Activated T-helper 17 cell treated with anti-CD3 and anti-CD28 coated beads, Interleukin-2, amount 50 U/mL, for 72 hours (primary cell): ENCODE results near the gene SYK. TPM values are rescaled to one million over a fixed set of nuclear protein-coding genes. Genes with fewer than 3 reads are reported as not detected.
A peak's percentile ranks its signal among the peaks of the same experiment; 100 is the strongest.

Experiments
- ATAC-seq: fragments of 150-1000 bp; cut with Tn5 transposase; replicated peaks from 2 replicates; pipeline ENCODE4 v1.10.0; 2021; ENCODE audit warnings: mild to moderate bottlenecking, moderate library complexity
- H3K27ac Mint-ChIP-seq: one replicate; pipeline ENCODE4 v1.8.0; 2022; ENCODE audit warnings: mixed read lengths
- H3K27me3 Mint-ChIP-seq: one replicate; pipeline ENCODE4 v1.8.0; 2022; ENCODE audit warnings: mixed read lengths
- H3K36me3 Mint-ChIP-seq: one replicate; pipeline ENCODE4 v1.8.0; 2022; ENCODE audit warnings: low read depth, mild to moderate bottlenecking, mixed read lengths
- H3K4me1 Mint-ChIP-seq: one replicate; pipeline ENCODE4 v1.8.0; 2022; ENCODE audit warnings: mixed read lengths
- H3K4me3 Mint-ChIP-seq: one replicate; pipeline ENCODE4 v1.8.0; 2022; ENCODE audit warnings: mild to moderate bottlenecking, mixed read lengths
- H3K9me3 Mint-ChIP-seq: one replicate; pipeline ENCODE4 v1.8.0; 2022; ENCODE audit warnings: mixed read lengths
- total RNA-seq, 2 donors: library from RNA; stranded (reverse); gene quantifications; one replicate each; pipeline ENCODE4 v1.2.3, GENCODE V29; 2022

Gene SYK
- total RNA-seq, 2 donors from 2014 or later: 0.16 to 0.37 TPM

- Mint-ChIP-seq H3K36me3 (no peaks in the 10 kb centered on the region), H3K9me3 (no peaks in the 10 kb centered on the region), H3K27me3 (no peaks in the 10 kb centered on the region), H3K27ac (no peak overlapping the region), H3K4me1 (peaks cover 6% of the 10 kb centered on the region), H3K4me3 (no peak overlapping the region)
- no peak for ATAC-seq
Measured at GRCh38 chr9:90861380-90861779, 59.8 kb downstream of the SYK start.

GRCh38 chr9:90861826-90862740 lies 60.5 kb downstream of the SYK start:
- Mint-ChIP-seq H3K4me3 (no peak overlapping the region), H3K27ac (no peak overlapping the region), H3K4me1 (peaks cover 6% of the 10 kb centered on the region), H3K36me3 (no peaks in the 10 kb centered on the region), H3K27me3 (no peaks in the 10 kb centered on the region), H3K9me3 (no peaks in the 10 kb centered on the region)
- no peak for ATAC-seq

GRCh38 chr9:90864779-90865178 lies 63.2 kb downstream of the SYK start:
- no peaks in the 10 kb centered on the region for H3K36me3 Mint-ChIP-seq
- H3K4me3 Mint-ChIP-seq: peak overlapping the region; percentile 17
- H3K4me1 Mint-ChIP-seq: peaks cover 6% of the 10 kb centered on the region
- no peaks in the 10 kb centered on the region for H3K27me3 Mint-ChIP-seq
- no peaks in the 10 kb centered on the region for H3K9me3 Mint-ChIP-seq
- H3K27ac Mint-ChIP-seq: peak overlapping the region; percentile 5
- no peak for ATAC-seq

GRCh38 chr9:90867101-90867500 lies 65.5 kb downstream of the SYK start:
- Mint-ChIP-seq H3K36me3 (no peaks in the 10 kb centered on the region), H3K27ac (no peak overlapping the region), H3K4me1 (peaks cover 6% of the 10 kb centered on the region), H3K27me3 (peaks cover 3% of the 10 kb centered on the region), H3K4me3 (no peak overlapping the region), H3K9me3 (no peaks in the 10 kb centered on the region)
- ATAC-seq: no peak

GRCh38 chr9:90868555-90868954 lies 66.9 kb downstream of the SYK start:
- H3K27me3 Mint-ChIP-seq: peaks cover 11% of the 10 kb centered on the region
- no peak overlapping the region for H3K4me3 Mint-ChIP-seq
- no peaks in the 10 kb centered on the region for H3K9me3 Mint-ChIP-seq
- peaks cover 6% of the 10 kb centered on the region for H3K4me1 Mint-ChIP-seq
- no peaks in the 10 kb centered on the region for H3K36me3 Mint-ChIP-seq
- no peak for ATAC-seq
- H3K27ac Mint-ChIP-seq: no peak overlapping the region

GRCh38 chr9:90869361-90869760 lies 67.7 kb downstream of the SYK start:
- H3K36me3 Mint-ChIP-seq: no peaks in the 10 kb centered on the region
- no peaks in the 10 kb centered on the region for H3K9me3 Mint-ChIP-seq
- ATAC-seq: no peak
- H3K27ac Mint-ChIP-seq: no peak overlapping the region
- H3K27me3 Mint-ChIP-seq: peaks cover 11% of the 10 kb centered on the region
- peaks cover 6% of the 10 kb centered on the region for H3K4me1 Mint-ChIP-seq
- no peak overlapping the region for H3K4me3 Mint-ChIP-seq

GRCh38 chr9:90870621-90871326 lies 69.2 kb downstream of the SYK start:
- peaks cover 11% of the 10 kb centered on the region for H3K27me3 Mint-ChIP-seq
- no peaks in the 10 kb centered on the region for H3K9me3 Mint-ChIP-seq
- no peaks in the 10 kb centered on the region for H3K4me1 Mint-ChIP-seq
- ATAC-seq: no peak
- H3K27ac Mint-ChIP-seq: no peak overlapping the region
- H3K4me3 Mint-ChIP-seq: no peak overlapping the region
- no peaks in the 10 kb centered on the region for H3K36me3 Mint-ChIP-seq

- ATAC-seq: no peak
- Mint-ChIP-seq H3K27me3 (peaks cover 11% of the 10 kb centered on the region), H3K36me3 (no peaks in the 10 kb centered on the region), H3K4me3 (no peak overlapping the region), H3K9me3 (no peaks in the 10 kb centered on the region), H3K27ac (no peak overlapping the region), H3K4me1 (no peaks in the 10 kb centered on the region)
Measured at GRCh38 chr9:90871327-90871935, 69.8 kb downstream of the SYK start.

GRCh38 chr9:90872835-90873294 lies 71.2 kb downstream of the SYK start:
- Mint-ChIP-seq H3K4me3 (no peak overlapping the region), H3K27ac (no peak overlapping the region), H3K27me3 (peaks cover 11% of the 10 kb centered on the region), H3K36me3 (no peaks in the 10 kb centered on the region), H3K4me1 (no peaks in the 10 kb centered on the region), H3K9me3 (no peaks in the 10 kb centered on the region)
- ATAC-seq: peak; percentile 18

GRCh38 chr9:90873422-90873821 lies 71.8 kb downstream of the SYK start:
- no peak for ATAC-seq
- H3K9me3 Mint-ChIP-seq: no peaks in the 10 kb centered on the region
- H3K27ac Mint-ChIP-seq: no peak overlapping the region
- H3K27me3 Mint-ChIP-seq: peaks cover 11% of the 10 kb centered on the region
- H3K4me3 Mint-ChIP-seq: no peak overlapping the region
- H3K36me3 Mint-ChIP-seq: no peaks in the 10 kb centered on the region
- no peaks in the 10 kb centered on the region for H3K4me1 Mint-ChIP-seq

GRCh38 chr9:90874194-90874593 lies 72.6 kb downstream of the SYK start:
- no peak for ATAC-seq
- Mint-ChIP-seq H3K27ac (no peak overlapping the region), H3K4me1 (no peaks in the 10 kb centered on the region), H3K27me3 (peaks cover 11% of the 10 kb centered on the region), H3K4me3 (no peak overlapping the region), H3K36me3 (no peaks in the 10 kb centered on the region), H3K9me3 (no peaks in the 10 kb centered on the region)

GRCh38 chr9:90878562-90878961 lies 76.9 kb downstream of the SYK start:
- no peaks in the 10 kb centered on the region for H3K4me1 Mint-ChIP-seq
- no peak overlapping the region for H3K4me3 Mint-ChIP-seq
- H3K36me3 Mint-ChIP-seq: no peaks in the 10 kb centered on the region
- H3K27me3 Mint-ChIP-seq: no peaks in the 10 kb centered on the region
- no peak overlapping the region for H3K27ac Mint-ChIP-seq
- H3K9me3 Mint-ChIP-seq: no peaks in the 10 kb centered on the region
- no peak for ATAC-seq

GRCh38 chr9:90880066-90880465 lies 78.4 kb downstream of the SYK start:
- no peaks in the 10 kb centered on the region for H3K36me3 Mint-ChIP-seq
- H3K4me3 Mint-ChIP-seq: no peak overlapping the region
- no peaks in the 10 kb centered on the region for H3K4me1 Mint-ChIP-seq
- no peak for ATAC-seq
- H3K9me3 Mint-ChIP-seq: peaks cover under 1% of the 10 kb centered on the region
- no peak overlapping the region for H3K27ac Mint-ChIP-seq
- no peaks in the 10 kb centered on the region for H3K27me3 Mint-ChIP-seq

- no peak for ATAC-seq
- H3K9me3 Mint-ChIP-seq: peaks cover 7% of the 10 kb centered on the region
- no peaks in the 10 kb centered on the region for H3K36me3 Mint-ChIP-seq
- peaks cover 3% of the 10 kb centered on the region for H3K27me3 Mint-ChIP-seq
- no peak overlapping the region for H3K4me3 Mint-ChIP-seq
- H3K4me1 Mint-ChIP-seq: no peaks in the 10 kb centered on the region
- H3K27ac Mint-ChIP-seq: no peak overlapping the region
Measured at GRCh38 chr9:90880669-90881068, 79.0 kb downstream of the SYK start.
